HG03175 (cell line): ENCODE data around the gene WDR88.
"Not testable (repeated sequence)": the region's sequence is repeated elsewhere in the genome, so short reads cannot be mapped to it uniquely, and the experiment has no call there.

Source experiments
- ATAC-seq: cut with Tn5 transposase; IDR thresholded peaks from one replicate; pipeline ENCODE4 v1.9.1; 2021; ENCODE audit warnings: mild to moderate bottlenecking, moderate library complexity; ENCODE audit not compliant: unreplicated experiment

Gene WDR88

GRCh38 chr19:33210266-33210940 is 78.5 kb downstream of the WDR88 start:
- ATAC-seq = no peak

GRCh38 chr19:33211794-33212435 is 80.0 kb downstream of the WDR88 start:
- ATAC-seq = no peak

DNA sequence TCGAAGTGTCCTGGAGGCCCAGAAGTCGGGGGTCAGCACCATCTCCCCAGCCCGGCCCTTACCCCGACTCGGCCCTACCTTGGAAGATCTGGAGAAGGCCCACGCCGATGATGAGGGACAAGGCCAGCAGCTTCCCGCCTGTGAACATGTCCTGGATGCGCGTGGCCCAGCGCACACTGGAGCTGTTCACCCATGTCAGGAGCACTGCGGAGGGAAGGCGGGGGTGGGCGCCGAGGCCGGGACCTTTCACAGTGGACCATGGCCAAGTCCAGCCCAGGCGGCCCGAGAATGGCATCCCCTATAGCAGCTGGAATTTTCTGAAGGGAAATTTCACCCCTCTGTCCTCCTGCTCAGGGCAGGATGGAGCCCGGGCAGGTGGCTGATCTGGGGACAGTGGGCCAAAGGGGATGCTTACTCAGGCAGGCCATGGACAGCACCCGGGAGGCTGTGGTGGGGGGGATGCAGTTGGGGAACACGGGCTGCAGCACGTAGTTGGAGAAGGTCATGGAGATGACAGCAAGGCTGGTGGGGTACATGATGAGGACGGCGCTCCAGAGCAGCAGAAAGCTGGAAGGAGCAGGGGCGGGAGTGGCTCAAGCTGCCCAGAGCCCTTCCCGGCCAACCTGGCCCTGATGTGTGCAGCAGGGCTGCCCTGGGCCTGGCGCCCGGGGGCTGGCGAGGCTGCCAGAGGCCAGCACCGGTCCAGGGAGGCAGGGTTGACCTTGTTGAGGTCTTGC is 80.7 kb downstream of the WDR88 start:
- ATAC-seq = no peak

- no peak for ATAC-seq
Observed at GRCh38 chr19:33214596-33214995, 82.7 kb downstream of the WDR88 start.

GRCh38 chr19:33215438-33216197 is 83.7 kb downstream of the WDR88 start:
- ATAC-seq = no peak

- ATAC-seq = no peak
Observed at GRCh38 chr19:33216198-33216830, 84.4 kb downstream of the WDR88 start.

- no peak for ATAC-seq
Observed at GRCh38 chr19:33217881-33218280, 86.0 kb downstream of the WDR88 start.

DNA sequence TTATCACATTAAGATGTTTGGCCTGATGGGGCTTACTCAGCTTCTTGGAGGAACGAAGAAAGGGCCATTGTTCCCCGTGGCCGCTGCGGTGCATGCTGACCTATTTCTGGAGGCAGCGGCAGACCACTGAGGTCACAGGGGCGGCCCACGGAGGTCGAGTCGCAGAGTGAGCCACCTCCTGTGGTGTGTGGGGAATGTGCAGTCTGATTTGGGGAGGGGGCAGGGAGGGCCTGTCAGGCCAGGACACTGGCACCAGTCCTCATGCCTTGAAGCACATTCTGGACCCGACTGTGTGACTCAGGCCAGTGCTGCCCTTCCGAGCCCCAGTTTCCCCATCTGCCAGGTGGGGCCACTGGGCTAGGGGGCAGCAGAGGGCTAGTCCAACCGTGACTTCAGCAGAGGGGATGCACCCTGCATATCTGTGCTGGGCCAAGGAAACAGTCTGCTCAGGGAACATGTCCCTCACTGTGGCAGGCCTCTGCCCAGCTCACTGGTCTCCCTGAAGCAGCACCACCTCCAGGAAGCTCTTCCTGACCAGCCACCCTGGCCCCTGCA is 87.4 kb downstream of the WDR88 start:
- ATAC-seq = no peak

- no peak for ATAC-seq
Observed at GRCh38 chr19:33220115-33220514, 88.2 kb downstream of the WDR88 start.

- ATAC-seq = no peak
Observed at GRCh38 chr19:33220735-33221134, 88.8 kb downstream of the WDR88 start.

DNA sequence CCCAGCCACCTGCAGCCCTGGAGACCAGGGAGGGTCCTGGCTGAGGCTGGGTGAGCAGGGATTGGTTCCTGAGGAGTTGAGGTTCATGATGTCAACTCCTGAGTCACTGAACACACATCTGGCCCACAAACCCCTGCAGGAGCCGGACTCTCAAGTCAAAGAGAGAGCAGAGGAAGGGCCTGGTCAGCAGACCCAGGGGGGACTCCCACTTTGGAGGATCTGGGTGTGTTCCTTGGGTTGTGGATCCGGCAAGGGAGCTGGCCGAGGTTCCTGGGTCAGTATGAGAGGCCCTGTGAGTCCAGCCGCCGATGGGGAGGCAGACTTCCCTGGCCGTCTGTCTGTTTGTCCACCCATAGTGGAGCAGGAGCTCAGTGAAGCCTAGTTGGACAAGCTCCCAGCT is 89.7 kb downstream of the WDR88 start:
- no peak for ATAC-seq

GRCh38 chr19:33222255-33222654 is 90.3 kb downstream of the WDR88 start:
- not testable (repeated sequence) for ATAC-seq

- ATAC-seq = no peak
Observed at GRCh38 chr19:33224694-33225457, 93.0 kb downstream of the WDR88 start.
